ENCODE measurements around the gene INPP5J.

INPP5J gene

DNA sequence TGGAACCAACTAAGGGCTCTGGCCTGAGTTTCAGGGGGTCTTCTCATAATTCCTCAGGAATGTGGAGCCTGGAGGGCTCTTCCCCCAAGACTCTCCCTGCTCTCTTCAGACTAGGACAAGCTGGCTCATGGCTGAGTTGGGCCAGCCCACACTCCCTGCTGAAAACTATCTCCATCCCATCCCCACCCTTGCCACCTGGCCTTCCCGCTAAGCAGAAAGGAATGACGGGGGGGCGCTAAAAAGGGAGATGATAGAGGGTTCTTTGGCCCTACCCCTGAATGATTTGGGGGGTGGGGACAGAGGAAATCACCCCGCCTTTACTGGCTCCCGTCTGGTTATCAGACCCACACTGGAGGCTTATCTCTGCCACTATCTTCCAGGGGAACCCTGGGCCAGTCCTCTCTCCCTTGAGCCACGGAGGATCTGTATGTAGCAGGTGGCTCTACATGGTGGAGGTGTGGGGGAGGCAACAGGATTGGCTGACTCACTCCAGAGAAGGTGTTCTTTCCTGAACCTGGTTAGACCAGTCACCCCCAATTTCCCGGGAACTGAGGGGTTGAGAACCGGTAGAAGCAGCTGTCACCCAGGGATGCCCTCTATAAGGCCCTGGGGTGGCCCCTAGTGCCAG lies 35.9 kb upstream of the INPP5J start:
- no peaks in the 10 kb centered on the region for H3K9me3 ChIP-seq (ENCODE audit: control insufficient read depth, insufficient read depth, low read depth, low read length)
- no peaks in the 10 kb centered on the region; the same call in 1 of the 2 replicates for H3K4me1 ChIP-seq (ENCODE audit: control insufficient read depth, insufficient read depth, low read length)
- CTCF ChIA-PET, result interaction anchor here (1.0 to 1.8 kb wide), 4 partner anchors 10 to 186 kb away, joined by 3 to 6 read pairs (median 4); partner anchors contain the start of gene SELENOM
- H3K36me3 ChIP-seq (ENCODE audit: control insufficient read depth in 2 of 2, insufficient read depth in 1 of 2, low read length in 2 of 2), result peaks cover 0 to 59% of the 10 kb centered on the region in 2 experiments; a peak in 1 of 3 replicates
- no peak overlapping the region for H3K4me3 ChIP-seq (ENCODE audit: low read depth, low read length)
- POLR2A ChIA-PET, result no interaction called here
- TF ChIP-seq ZNF394 (tag by site-specific recombination; IDR thresholded peaks at IDR 0.05; ENCODE audit: borderline replicate concordance) (no peak), ZNF548 (tag by site-specific recombination; IDR thresholded peaks at IDR 0.05) (no peak), SALL2 (tag by site-specific recombination; IDR thresholded peaks at IDR 0.05; ENCODE audit: borderline replicate concordance) (no peak), ZNF560 (tag by site-specific recombination; IDR thresholded peaks at IDR 0.05; ENCODE audit: borderline replicate concordance) (no peak), ZBTB48 (tag by site-specific recombination; IDR thresholded peaks at IDR 0.05) (no peak)
- TF ChIP-seq, protein P1, sequence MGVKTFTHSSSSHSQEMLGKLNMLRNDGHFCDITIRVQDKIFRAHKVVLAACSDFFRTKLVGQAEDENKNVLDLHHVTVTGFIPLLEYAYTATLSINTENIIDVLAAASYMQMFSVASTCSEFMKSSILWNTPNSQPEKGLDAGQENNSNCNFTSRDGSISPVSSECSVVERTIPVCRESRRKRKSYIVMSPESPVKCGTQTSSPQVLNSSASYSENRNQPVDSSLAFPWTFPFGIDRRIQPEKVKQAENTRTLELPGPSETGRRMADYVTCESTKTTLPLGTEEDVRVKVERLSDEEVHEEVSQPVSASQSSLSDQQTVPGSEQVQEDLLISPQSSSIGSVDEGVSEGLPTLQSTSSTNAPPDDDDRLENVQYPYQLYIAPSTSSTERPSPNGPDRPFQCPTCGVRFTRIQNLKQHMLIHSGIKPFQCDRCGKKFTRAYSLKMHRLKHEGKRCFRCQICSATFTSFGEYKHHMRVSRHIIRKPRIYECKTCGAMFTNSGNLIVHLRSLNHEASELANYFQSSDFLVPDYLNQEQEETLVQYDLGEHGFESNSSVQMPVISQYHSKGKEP (tag by site-specific recombination; IDR thresholded peaks at IDR 0.05), result no peak
- no peak overlapping the region for H3K27ac ChIP-seq (ENCODE audit: extremely low read depth, low read depth, low read length)

DNA sequence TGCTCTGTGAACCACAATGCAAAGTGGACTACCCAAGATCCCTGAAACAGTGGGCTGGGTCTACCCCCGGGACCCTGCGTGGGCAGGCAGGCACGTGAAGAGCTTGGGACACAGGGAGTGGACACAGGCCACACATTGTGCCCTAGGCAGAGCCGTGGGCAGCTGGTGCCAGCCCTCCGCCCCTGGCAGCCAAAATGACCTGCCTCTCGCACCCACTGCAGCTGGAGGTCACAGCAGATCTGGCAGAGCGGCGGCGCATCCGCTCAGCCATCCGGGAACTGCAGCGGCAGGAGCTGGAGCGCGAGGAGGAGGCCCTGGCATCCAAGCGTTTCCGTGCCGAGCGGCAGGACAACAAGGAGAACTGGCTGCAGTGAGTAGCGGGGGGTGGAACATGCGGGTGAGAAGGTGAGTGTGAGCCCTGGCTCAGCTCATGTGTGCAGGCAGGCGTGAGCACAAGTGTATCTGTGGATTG lies 35.0 kb upstream of the INPP5J start:
- POLR2A ChIA-PET, result no interaction called here
- TF ChIP-seq, protein P2, sequence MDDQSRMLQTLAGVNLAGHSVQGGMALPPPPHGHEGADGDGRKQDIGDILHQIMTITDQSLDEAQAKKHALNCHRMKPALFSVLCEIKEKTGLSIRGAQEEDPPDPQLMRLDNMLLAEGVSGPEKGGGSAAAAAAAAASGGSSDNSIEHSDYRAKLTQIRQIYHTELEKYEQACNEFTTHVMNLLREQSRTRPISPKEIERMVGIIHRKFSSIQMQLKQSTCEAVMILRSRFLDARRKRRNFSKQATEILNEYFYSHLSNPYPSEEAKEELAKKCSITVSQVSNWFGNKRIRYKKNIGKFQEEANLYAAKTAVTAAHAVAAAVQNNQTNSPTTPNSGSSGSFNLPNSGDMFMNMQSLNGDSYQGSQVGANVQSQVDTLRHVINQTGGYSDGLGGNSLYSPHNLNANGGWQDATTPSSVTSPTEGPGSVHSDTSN (CRISPR knock-in tag; IDR thresholded peaks at IDR 0.05), result 0 out of 2 replicates have a peak, but pooled peaks have one; percentile 54
- no peak for TF ChIP-seq ZNF37A (tag by site-specific recombination; IDR thresholded peaks at IDR 0.05)
- peaks cover 0 to 69% of the 10 kb centered on the region in 2 experiments; a peak in 1 of 3 replicates for H3K36me3 ChIP-seq (ENCODE audit: control insufficient read depth in 2 of 2, insufficient read depth in 1 of 2, low read length in 2 of 2)
- no peaks in the 10 kb centered on the region for H3K9me3 ChIP-seq (ENCODE audit: control insufficient read depth, insufficient read depth, low read depth, low read length)
- no peak overlapping the region for H3K27ac ChIP-seq (ENCODE audit: extremely low read depth, low read depth, low read length)
- H3K4me1 ChIP-seq (ENCODE audit: control insufficient read depth, insufficient read depth, low read length), result no peaks in the 10 kb centered on the region
- no peak overlapping the region for H3K4me3 ChIP-seq (ENCODE audit: low read depth, low read length)
- CTCF ChIA-PET, result interaction anchor here (0.5 to 2.3 kb wide), 10 partner anchors 9 to 637 kb away, joined by 3 to 13 read pairs (median 3); partner anchors contain the start of gene SELENOM

DNA sequence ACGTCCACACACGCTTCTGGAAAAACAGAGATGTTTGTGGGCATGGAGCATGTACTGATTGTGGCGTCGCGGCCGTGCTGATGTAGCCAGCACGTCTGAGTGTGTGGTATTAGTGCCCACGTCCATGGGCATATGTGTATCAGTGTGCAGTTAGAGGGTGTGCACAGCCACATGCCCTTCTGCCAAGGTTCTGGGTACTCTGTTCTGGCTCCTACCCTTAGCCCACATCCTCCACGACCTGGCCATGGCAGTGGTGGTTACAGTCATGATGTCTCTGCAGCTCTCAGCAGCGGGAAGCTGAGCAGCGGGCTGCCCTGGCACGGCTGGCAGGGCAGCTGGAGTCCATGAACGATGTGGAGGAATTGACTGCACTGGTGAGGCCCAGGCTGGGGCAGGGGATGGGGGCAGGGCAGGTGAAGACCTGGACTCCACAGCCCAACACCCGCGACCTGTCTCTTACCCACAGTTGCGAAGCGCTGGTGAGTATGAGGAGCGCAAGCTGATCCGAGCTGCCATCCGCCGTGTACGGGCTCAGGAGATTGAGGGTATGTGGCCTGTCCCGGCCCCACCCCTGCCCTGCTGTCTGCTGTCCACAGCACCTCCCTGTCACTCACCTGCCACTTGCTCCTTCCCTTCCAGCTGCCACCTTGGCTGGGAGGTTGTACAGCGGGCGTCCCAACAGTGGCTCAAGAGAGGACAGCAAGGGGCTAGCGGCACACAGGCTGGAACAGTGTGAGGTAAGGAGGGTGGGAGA lies 34.4 kb upstream of the INPP5J start:
- Histone ChIP-seq H3K4me1 (ENCODE audit: control insufficient read depth, insufficient read depth, low read length) (no peaks in the 10 kb centered on the region), H3K9me3 (ENCODE audit: control insufficient read depth, insufficient read depth, low read depth, low read length) (no peaks in the 10 kb centered on the region), H3K36me3 (ENCODE audit: control insufficient read depth in 2 of 2, insufficient read depth in 1 of 2, low read length in 2 of 2) (peaks cover 0 to 66% of the 10 kb centered on the region in 2 experiments; a peak in 1 of 3 replicates), H3K4me3 (ENCODE audit: low read depth, low read length) (no peak overlapping the region), H3K27ac (ENCODE audit: extremely low read depth, low read depth, low read length) (no peak overlapping the region)
- POLR2A ChIA-PET, result no interaction called here
- no peak for TF ChIP-seq ZNF311 (tag by site-specific recombination; IDR thresholded peaks at IDR 0.05; ENCODE audit: borderline replicate concordance)
- TF ChIP-seq, protein P2 (CRISPR knock-in tag; IDR thresholded peaks at IDR 0.05), result no peak
- no peak for TF ChIP-seq FEZF1 (tag by site-specific recombination; IDR thresholded peaks at IDR 0.05)
- TF ChIP-seq, protein P3, sequence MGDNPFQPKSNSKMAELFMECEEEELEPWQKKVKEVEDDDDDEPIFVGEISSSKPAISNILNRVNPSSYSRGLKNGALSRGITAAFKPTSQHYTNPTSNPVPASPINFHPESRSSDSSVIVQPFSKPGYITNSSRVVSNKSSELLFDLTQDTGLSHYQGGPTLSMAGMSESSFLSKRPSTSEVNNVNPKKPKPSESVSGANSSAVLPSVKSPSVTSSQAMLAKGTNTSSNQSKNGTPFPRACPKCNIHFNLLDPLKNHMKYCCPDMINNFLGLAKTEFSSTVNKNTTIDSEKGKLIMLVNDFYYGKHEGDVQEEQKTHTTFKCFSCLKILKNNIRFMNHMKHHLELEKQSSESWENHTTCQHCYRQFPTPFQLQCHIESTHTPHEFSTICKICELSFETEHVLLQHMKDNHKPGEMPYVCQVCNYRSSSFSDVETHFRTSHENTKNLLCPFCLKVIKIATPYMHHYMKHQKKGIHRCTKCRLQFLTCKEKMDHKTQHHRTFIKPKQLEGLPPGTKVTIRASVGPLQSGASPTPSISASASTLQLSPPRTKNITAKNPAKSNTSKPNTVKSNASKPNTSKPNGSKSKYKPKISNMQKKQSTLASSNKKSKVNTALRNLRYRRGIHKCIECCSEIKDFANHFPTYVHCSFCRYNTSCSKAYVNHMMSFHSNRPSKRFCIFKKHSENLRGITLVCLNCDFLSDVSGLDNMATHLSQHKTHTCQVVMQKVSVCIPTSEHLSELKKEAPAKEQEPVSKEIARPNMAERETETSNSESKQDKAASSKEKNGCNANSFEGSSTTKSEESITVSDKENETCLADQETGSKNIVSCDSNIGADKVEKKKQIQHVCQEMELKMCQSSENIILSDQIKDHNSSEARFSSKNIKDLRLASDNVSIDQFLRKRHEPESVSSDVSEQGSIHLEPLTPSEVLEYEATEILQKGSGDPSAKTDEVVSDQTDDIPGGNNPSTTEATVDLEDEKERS (tag by site-specific recombination; IDR thresholded peaks at IDR 0.05), result no peak
- CTCF ChIA-PET, result interaction anchor here (0.6 to 2.3 kb wide), 15 partner anchors 8 to 325 kb away, joined by 3 to 13 read pairs (median 4); partner anchors contain the start of gene SELENOM

All from HEK293 (cell line).